Mucosa of stomach (tissue), 1 donor: ENCODE results near the gene TBC1D16.

Source experiments
- H3K27me3 ChIP-seq: one replicate; pipeline ENCODE4 v1.7.0; 2013; ENCODE audit warnings: mild to moderate bottlenecking, low read length; ENCODE audit not compliant: control insufficient read depth, insufficient read depth
- H3K36me3 ChIP-seq: one replicate; pipeline ENCODE4 v1.7.0; 2013; ENCODE audit warnings: low read length; ENCODE audit not compliant: control insufficient read depth, insufficient read depth
- H3K4me1 ChIP-seq: one replicate; pipeline ENCODE4 v1.7.0; 2013; ENCODE audit warnings: mild to moderate bottlenecking, low read length; ENCODE audit not compliant: control insufficient read depth, insufficient read depth
- H3K4me3 ChIP-seq: one replicate; pipeline ENCODE4 v1.7.0; 2013; ENCODE audit warnings: low read length
- H3K9ac ChIP-seq: one replicate; pipeline ENCODE4 v1.7.0; 2013; ENCODE audit warnings: mild to moderate bottlenecking, low read length, moderate library complexity
- H3K9me3 ChIP-seq: one replicate; pipeline ENCODE4 v1.7.0; 2013; ENCODE audit warnings: mild to moderate bottlenecking, low read length, moderate library complexity; ENCODE audit not compliant: control insufficient read depth
- donor health status: Pancreatic carcinoma.

The TBC1D16 gene

GRCh38 chr17:79945591-79946255 lies 89.9 kb downstream of the TBC1D16 start:
- no peak overlapping the region for H3K4me3 ChIP-seq
- no peaks in the 10 kb centered on the region for H3K36me3 ChIP-seq
- H3K27me3 ChIP-seq = no peaks in the 10 kb centered on the region
- peaks cover 10% of the 10 kb centered on the region for H3K4me1 ChIP-seq
- no peak overlapping the region for H3K9ac ChIP-seq
- H3K9me3 ChIP-seq = no peaks in the 10 kb centered on the region

GRCh38 chr17:79944821-79945391 lies 90.8 kb downstream of the TBC1D16 start:
- no peak overlapping the region for H3K9ac ChIP-seq
- H3K27me3 ChIP-seq = no peaks in the 10 kb centered on the region
- H3K9me3 ChIP-seq = no peaks in the 10 kb centered on the region
- peaks cover 5% of the 10 kb centered on the region for H3K4me1 ChIP-seq
- H3K4me3 ChIP-seq = no peak overlapping the region
- no peaks in the 10 kb centered on the region for H3K36me3 ChIP-seq

- no peak overlapping the region for H3K4me3 ChIP-seq
- H3K9me3 ChIP-seq = no peaks in the 10 kb centered on the region
- no peaks in the 10 kb centered on the region for H3K27me3 ChIP-seq
- no peak overlapping the region for H3K9ac ChIP-seq
- H3K36me3 ChIP-seq = no peaks in the 10 kb centered on the region
- H3K4me1 ChIP-seq = peaks cover 5% of the 10 kb centered on the region
Measured at GRCh38 chr17:79944251-79944812, 91.3 kb downstream of the TBC1D16 start.

GRCh38 chr17:79943347-79944241 lies 92.1 kb downstream of the TBC1D16 start:
- no peak overlapping the region for H3K4me3 ChIP-seq
- H3K4me1 ChIP-seq = peaks cover 5% of the 10 kb centered on the region
- no peak overlapping the region for H3K9ac ChIP-seq
- H3K9me3 ChIP-seq = no peaks in the 10 kb centered on the region
- no peaks in the 10 kb centered on the region for H3K27me3 ChIP-seq
- H3K36me3 ChIP-seq = no peaks in the 10 kb centered on the region

- no peaks in the 10 kb centered on the region for H3K36me3 ChIP-seq
Measured at GRCh38 chr17:79942591-79943346, 92.9 kb downstream of the TBC1D16 start.

GRCh38 chr17:79942011-79942405 lies 93.7 kb downstream of the TBC1D16 start:
- no peaks in the 10 kb centered on the region for H3K9me3 ChIP-seq
- H3K4me1 ChIP-seq = peaks cover 5% of the 10 kb centered on the region
- H3K36me3 ChIP-seq = no peaks in the 10 kb centered on the region
- H3K27me3 ChIP-seq = no peaks in the 10 kb centered on the region
- H3K9ac ChIP-seq = no peak overlapping the region
- no peak overlapping the region for H3K4me3 ChIP-seq

More at GRCh38 chr17:79942591-79943346, 92.9 kb downstream of the TBC1D16 start:
- no peaks in the 10 kb centered on the region for H3K9me3 ChIP-seq
- peaks cover 5% of the 10 kb centered on the region for H3K4me1 ChIP-seq
- no peaks in the 10 kb centered on the region for H3K27me3 ChIP-seq
- no peak overlapping the region for H3K4me3 ChIP-seq
- H3K9ac ChIP-seq = no peak overlapping the region

- Histone ChIP-seq H3K9me3 (no peaks in the 10 kb centered on the region), H3K27me3 (no peaks in the 10 kb centered on the region), H3K4me3 (no peak overlapping the region), H3K4me1 (peaks cover 5% of the 10 kb centered on the region), H3K9ac (no peak overlapping the region), H3K36me3 (no peaks in the 10 kb centered on the region)
Measured at GRCh38 chr17:79941088-79942010, 94.3 kb downstream of the TBC1D16 start.

- Histone ChIP-seq H3K36me3 (no peaks in the 10 kb centered on the region), H3K4me3 (no peak overlapping the region), H3K9me3 (no peaks in the 10 kb centered on the region), H3K4me1 (peaks cover 5% of the 10 kb centered on the region), H3K9ac (no peak overlapping the region), H3K27me3 (no peaks in the 10 kb centered on the region)
Measured at GRCh38 chr17:79940459-79941087, 95.1 kb downstream of the TBC1D16 start.

- H3K27me3 ChIP-seq = no peaks in the 10 kb centered on the region
- H3K4me1 ChIP-seq = peaks cover 3% of the 10 kb centered on the region
- no peaks in the 10 kb centered on the region for H3K9me3 ChIP-seq
- no peaks in the 10 kb centered on the region for H3K36me3 ChIP-seq
- no peak overlapping the region for H3K4me3 ChIP-seq
- H3K9ac ChIP-seq = no peak overlapping the region
Measured at GRCh38 chr17:79939755-79940458, 95.8 kb downstream of the TBC1D16 start.

GRCh38 chr17:79939094-79939435 lies 96.6 kb downstream of the TBC1D16 start:
- Histone ChIP-seq H3K9me3 (no peaks in the 10 kb centered on the region), H3K36me3 (no peaks in the 10 kb centered on the region), H3K9ac (no peak overlapping the region), H3K4me1 (peaks cover 6% of the 10 kb centered on the region), H3K27me3 (no peaks in the 10 kb centered on the region), H3K4me3 (no peak overlapping the region)
